Fibroblast of lung (primary cell): ENCODE results near the gene KDM7A.

Experiments used
- EZH2 ChIP-seq: IDR thresholded peaks from 2 replicates; pipeline ENCODE4 v1.5.1; 2012; ENCODE audit warnings: low read length, control low read depth, mild to moderate bottlenecking; ENCODE audit errors: missing control alignments
- TF ChIP-seq, protein P1 (sequence below), 2 donors: IDR thresholded peaks in 1 of 2; conservative IDR thresholded peaks in 1 of 2; 1 replicate in 1 of 2; 2 replicates in 1 of 2; pipeline ENCODE4 v1.5.1; 2011 to 2012; ENCODE audit warnings: low read length in 2 of 2, control low read depth in 1 of 2, inconsistent platforms in 1 of 2, low read depth in 1 of 2, mild to moderate bottlenecking in 1 of 2

DNA sequence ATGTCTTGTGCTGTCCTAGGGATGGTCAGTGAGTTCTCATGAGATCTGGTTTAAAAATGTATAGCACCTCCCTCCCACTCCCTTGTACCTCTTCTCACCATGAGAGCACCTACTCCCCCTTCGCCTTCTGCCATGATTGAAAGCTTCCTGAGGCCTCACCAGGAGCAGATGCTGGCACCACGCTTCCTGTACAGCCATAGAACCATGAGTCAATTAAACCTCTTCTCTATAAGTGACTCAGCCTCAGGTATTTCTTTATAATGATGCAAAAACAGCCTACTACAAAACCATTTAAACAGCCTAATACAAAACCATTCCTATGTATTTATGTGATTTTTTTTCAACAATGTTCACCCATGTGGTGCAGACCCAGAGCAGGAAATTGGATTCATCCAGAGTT, 32.0 kb downstream of the KDM7A start:
- TF ChIP-seq, protein P1, sequence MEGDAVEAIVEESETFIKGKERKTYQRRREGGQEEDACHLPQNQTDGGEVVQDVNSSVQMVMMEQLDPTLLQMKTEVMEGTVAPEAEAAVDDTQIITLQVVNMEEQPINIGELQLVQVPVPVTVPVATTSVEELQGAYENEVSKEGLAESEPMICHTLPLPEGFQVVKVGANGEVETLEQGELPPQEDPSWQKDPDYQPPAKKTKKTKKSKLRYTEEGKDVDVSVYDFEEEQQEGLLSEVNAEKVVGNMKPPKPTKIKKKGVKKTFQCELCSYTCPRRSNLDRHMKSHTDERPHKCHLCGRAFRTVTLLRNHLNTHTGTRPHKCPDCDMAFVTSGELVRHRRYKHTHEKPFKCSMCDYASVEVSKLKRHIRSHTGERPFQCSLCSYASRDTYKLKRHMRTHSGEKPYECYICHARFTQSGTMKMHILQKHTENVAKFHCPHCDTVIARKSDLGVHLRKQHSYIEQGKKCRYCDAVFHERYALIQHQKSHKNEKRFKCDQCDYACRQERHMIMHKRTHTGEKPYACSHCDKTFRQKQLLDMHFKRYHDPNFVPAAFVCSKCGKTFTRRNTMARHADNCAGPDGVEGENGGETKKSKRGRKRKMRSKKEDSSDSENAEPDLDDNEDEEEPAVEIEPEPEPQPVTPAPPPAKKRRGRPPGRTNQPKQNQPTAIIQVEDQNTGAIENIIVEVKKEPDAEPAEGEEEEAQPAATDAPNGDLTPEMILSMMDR (conservative IDR thresholded peaks at IDR 0.05 in 1 of 2, IDR thresholded peaks at IDR 0.05 in 1 of 2; ENCODE audit: low read depth in 1 of 2, low read length in 2 of 2): no peak
- no peak for TF ChIP-seq EZH2
